Parathyroid adenoma (tissue), 2 donors: Measurements from ENCODE around the gene LIMA1.
A peak's percentile ranks its signal among the peaks of the same experiment; 100 is the strongest.

Experiments
- H2AFZ ChIP-seq: fragments of 300-600 bp; sonication (generic); one replicate; pipeline ENCODE4 v1.7.0; 2017; ENCODE audit warnings: antibody characterized with exemption, mild to moderate bottlenecking
- H3K27ac ChIP-seq: fragments of 300-600 bp; sonication (generic); one replicate; pipeline ENCODE4 v1.7.0; 2017
- H3K27me3 ChIP-seq: fragments of 300-600 bp; sonication (generic); one replicate; pipeline ENCODE4 v1.7.0; 2017; ENCODE audit warnings: low read length; ENCODE audit not compliant: control insufficient read depth, insufficient read depth
- H3K36me3 ChIP-seq: fragments of 300-600 bp; sonication (generic); one replicate; pipeline ENCODE4 v1.7.0; 2017; ENCODE audit warnings: low read length; ENCODE audit not compliant: control insufficient read depth, insufficient read depth
- H3K4me1 ChIP-seq: fragments of 300-600 bp; sonication (generic); one replicate; pipeline ENCODE4 v1.7.0; 2017; ENCODE audit warnings: control low read depth
- H3K4me2 ChIP-seq: fragments of 300-600 bp; sonication (generic); one replicate; pipeline ENCODE4 v1.7.0; 2017; ENCODE audit warnings: low read length
- H3K4me3 ChIP-seq: fragments of 300-600 bp; sonication (generic); one replicate; pipeline ENCODE4 v1.7.0; 2017; ENCODE audit warnings: low read depth, low read length
- H3K79me2 ChIP-seq: fragments of 300-600 bp; sonication (generic); one replicate; pipeline ENCODE4 v1.7.0; 2017; ENCODE audit warnings: control low read depth
- H3K9ac ChIP-seq: fragments of 300-600 bp; sonication (generic); one replicate; pipeline ENCODE4 v1.7.0; 2017; ENCODE audit warnings: mild to moderate bottlenecking
- H3K9me3 ChIP-seq: fragments of 300-600 bp; sonication (generic); one replicate; pipeline ENCODE4 v1.7.0; 2017; ENCODE audit warnings: low read length; ENCODE audit not compliant: control insufficient read depth
- TF ChIP-seq, protein P1 (sequence below): fragments of 300-600 bp; sonication (generic); IDR thresholded peaks from one replicate; pipeline ENCODE4 v1.7.0; 2017; ENCODE audit warnings: antibody characterized with exemption, mild to moderate bottlenecking
- donor health status: primary hyperparathyroidism.

The LIMA1 gene

GRCh38 chr12:50246197-50246865 is 37.0 kb downstream of the LIMA1 start:
- TF ChIP-seq, protein P1, sequence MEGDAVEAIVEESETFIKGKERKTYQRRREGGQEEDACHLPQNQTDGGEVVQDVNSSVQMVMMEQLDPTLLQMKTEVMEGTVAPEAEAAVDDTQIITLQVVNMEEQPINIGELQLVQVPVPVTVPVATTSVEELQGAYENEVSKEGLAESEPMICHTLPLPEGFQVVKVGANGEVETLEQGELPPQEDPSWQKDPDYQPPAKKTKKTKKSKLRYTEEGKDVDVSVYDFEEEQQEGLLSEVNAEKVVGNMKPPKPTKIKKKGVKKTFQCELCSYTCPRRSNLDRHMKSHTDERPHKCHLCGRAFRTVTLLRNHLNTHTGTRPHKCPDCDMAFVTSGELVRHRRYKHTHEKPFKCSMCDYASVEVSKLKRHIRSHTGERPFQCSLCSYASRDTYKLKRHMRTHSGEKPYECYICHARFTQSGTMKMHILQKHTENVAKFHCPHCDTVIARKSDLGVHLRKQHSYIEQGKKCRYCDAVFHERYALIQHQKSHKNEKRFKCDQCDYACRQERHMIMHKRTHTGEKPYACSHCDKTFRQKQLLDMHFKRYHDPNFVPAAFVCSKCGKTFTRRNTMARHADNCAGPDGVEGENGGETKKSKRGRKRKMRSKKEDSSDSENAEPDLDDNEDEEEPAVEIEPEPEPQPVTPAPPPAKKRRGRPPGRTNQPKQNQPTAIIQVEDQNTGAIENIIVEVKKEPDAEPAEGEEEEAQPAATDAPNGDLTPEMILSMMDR, result no peak
- no peaks in the 10 kb centered on the region for H3K36me3 ChIP-seq
- H3K4me2 ChIP-seq, result no peak overlapping the region
- H3K27me3 ChIP-seq, result no peaks in the 10 kb centered on the region
- H3K4me3 ChIP-seq, result no peak overlapping the region
- no peaks in the 10 kb centered on the region for H3K79me2 ChIP-seq
- no peak overlapping the region for H3K27ac ChIP-seq
- no peaks in the 10 kb centered on the region for H3K9me3 ChIP-seq
- H3K4me1 ChIP-seq, result no peaks in the 10 kb centered on the region
- no peak overlapping the region for H2AFZ ChIP-seq
- no peak overlapping the region for H3K9ac ChIP-seq

GRCh38 chr12:50243507-50243906 is 39.8 kb downstream of the LIMA1 start:
- Histone ChIP-seq H3K4me2 (no peak overlapping the region), H3K27ac (no peak overlapping the region), H3K9ac (no peak overlapping the region), H3K79me2 (no peaks in the 10 kb centered on the region), H3K27me3 (no peaks in the 10 kb centered on the region), H3K9me3 (no peaks in the 10 kb centered on the region), H2AFZ (no peak overlapping the region), H3K4me1 (no peaks in the 10 kb centered on the region), H3K4me3 (no peak overlapping the region), H3K36me3 (no peaks in the 10 kb centered on the region)
- TF ChIP-seq, protein P1, result no peak

DNA sequence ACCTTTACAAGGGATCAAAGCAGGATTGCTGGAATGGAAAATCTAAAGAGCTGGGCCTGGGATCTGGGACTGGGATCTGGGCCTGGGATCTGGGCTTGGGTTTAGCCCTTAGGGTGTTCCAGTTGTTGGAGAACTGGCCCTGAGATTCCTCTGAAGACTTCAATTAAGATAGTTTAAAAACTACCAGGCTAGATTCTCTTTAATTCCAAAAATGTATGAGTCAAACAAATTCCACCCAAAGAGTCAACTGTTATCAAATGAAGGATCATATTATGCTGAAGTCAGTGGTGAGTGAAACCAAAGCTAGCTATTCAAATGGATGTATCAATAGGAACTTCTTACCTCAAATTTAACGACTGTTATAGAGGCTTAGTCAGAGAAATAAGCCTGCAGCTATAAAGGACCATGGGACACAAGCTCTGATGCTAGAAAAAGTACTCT is 40.5 kb downstream of the LIMA1 start:
- H3K9ac ChIP-seq, result no peak overlapping the region
- H3K36me3 ChIP-seq, result no peaks in the 10 kb centered on the region

GRCh38 chr12:50241178-50241577 is 42.1 kb downstream of the LIMA1 start:
- Histone ChIP-seq H3K4me2 (no peak overlapping the region), H3K9me3 (no peaks in the 10 kb centered on the region), H3K9ac (no peak overlapping the region), H3K27me3 (no peaks in the 10 kb centered on the region), H3K36me3 (no peaks in the 10 kb centered on the region), H3K4me1 (no peaks in the 10 kb centered on the region), H3K27ac (no peak overlapping the region), H2AFZ (no peak overlapping the region), H3K4me3 (no peak overlapping the region), H3K79me2 (peaks cover 7% of the 10 kb centered on the region)
- TF ChIP-seq, protein P1, result no peak

More for the DNA sequence above, 40.5 kb downstream of the LIMA1 start:
- H3K79me2 ChIP-seq, result no peaks in the 10 kb centered on the region
- H3K9me3 ChIP-seq, result no peaks in the 10 kb centered on the region
- peak overlapping the region; percentile 6 for H3K4me2 ChIP-seq
- no peaks in the 10 kb centered on the region for H3K27me3 ChIP-seq
- no peak overlapping the region for H3K27ac ChIP-seq
- H3K4me1 ChIP-seq, result no peaks in the 10 kb centered on the region
- no peak overlapping the region for H2AFZ ChIP-seq
- TF ChIP-seq, protein P1, result no peak
- H3K4me3 ChIP-seq, result no peak overlapping the region

DNA sequence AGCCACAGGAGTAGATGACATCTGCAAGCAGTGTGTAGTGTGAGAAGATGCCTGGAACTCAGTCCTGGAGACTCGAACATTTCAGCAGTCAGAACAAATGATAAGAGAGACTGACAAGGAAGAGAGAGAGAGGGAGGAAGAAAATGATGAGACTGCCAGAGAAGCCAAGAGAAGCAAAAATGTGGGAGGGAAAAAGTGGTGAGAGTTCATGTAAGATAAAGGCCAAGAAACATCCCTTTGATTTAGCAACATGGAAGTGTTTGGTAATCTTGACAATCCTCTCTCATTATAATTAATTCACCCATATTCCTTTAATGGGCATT is 42.6 kb downstream of the LIMA1 start:
- no peak overlapping the region for H3K4me3 ChIP-seq
- no peak overlapping the region for H3K4me2 ChIP-seq
- H3K27me3 ChIP-seq, result no peaks in the 10 kb centered on the region
- H2AFZ ChIP-seq, result no peak overlapping the region
- H3K9ac ChIP-seq, result no peak overlapping the region
- H3K36me3 ChIP-seq, result no peaks in the 10 kb centered on the region
- peaks cover 7% of the 10 kb centered on the region for H3K79me2 ChIP-seq
- H3K9me3 ChIP-seq, result no peaks in the 10 kb centered on the region
- no peaks in the 10 kb centered on the region for H3K4me1 ChIP-seq
- TF ChIP-seq, protein P1, result no peak
- H3K27ac ChIP-seq, result no peak overlapping the region
